A549 (cell line): ENCODE measurements around the gene FGFR4. TPM values are rescaled to one million over a fixed set of nuclear protein-coding genes. Genes with fewer than 3 reads are reported as not detected.

Experiments
- ATAC-seq, 2 experiments: fragments of 200-7000 bp in 1 of 2; fragments of >200 bp in 1 of 2; cut with Nextera tagmentation in 1 of 2; cut with Tn5 transposase in 1 of 2; 3 replicates each; pipeline versions ENCODE4 v1.8.0 to v1.9.1; 2018 to 2020; ENCODE audit warnings: mild to moderate bottlenecking in 1 of 2, moderate library complexity in 1 of 2
- CTCF ChIA-PET: fragments of 300-600 bp; sonication (Branson Sonifier 250); formaldehyde crosslinking; extraction: SDS; loops from one replicate; lab custom pipeline; 2021; ENCODE audit warnings: antibody characterized with exemption, inconsistent platforms; lab: Yijun Ruan, JAX
- POLR2A ChIA-PET: fragments of 350-600 bp; formaldehyde crosslinking; extraction: SDS; loops from one replicate; lab custom pipeline; 2021; ENCODE audit warnings: antibody characterized with exemption, inconsistent platforms; lab: Yijun Ruan, JAX
- DNase-seq, 2 experiments: peaks; one replicate each; pipeline versions ENCODE4 v3.0.0 to v3.0.0-alpha.2; 2011 to 2016; ENCODE audit warnings: low read depth in 1 of 2, low spot score in 1 of 2
- FAIRE-seq: peaks from 2 replicates; lab custom pipeline; 2011; peaks lifted over from hg19 to GRCh38; lab: Jason Lieb, UNC
- H3K27ac ChIP-seq, 2 experiments: fragments of >200 bp; sonication (Bioruptor Twin); formaldehyde crosslinking; 3 replicates each; pipeline ENCODE4 v1.5.1; 2016 to 2017
- H3K4me1 ChIP-seq: fragments of >200 bp; sonication (Bioruptor Twin); formaldehyde crosslinking; 3 replicates; pipeline ENCODE4 v1.6.1; 2016
- H3K4me2 ChIP-seq: fragments of >200 bp; sonication (Bioruptor Twin); formaldehyde crosslinking; 3 replicates; pipeline ENCODE4 v1.6.1; 2016
- H3K4me3 ChIP-seq: fragments of >200 bp; sonication (Bioruptor Twin); formaldehyde crosslinking; 3 replicates; pipeline ENCODE4 v1.5.1; 2016
- H3K9me3 ChIP-seq: fragments of >200 bp; sonication (Bioruptor Twin); formaldehyde crosslinking; 3 replicates; pipeline ENCODE4 v1.6.1; 2016
- BCL3 ChIP-seq: fragments of >200 bp; sonication (Bioruptor Twin); formaldehyde crosslinking; IDR thresholded peaks from 3 replicates; pipeline ENCODE4 v1.6.1; 2016
- EHF ChIP-seq: fragments of 250-450 bp; sonication (Bioruptor Pico); IDR thresholded peaks from 2 replicates; pipeline ENCODE4 v1.5.0; 2020; ENCODE audit warnings: mild to moderate bottlenecking
- EP300 ChIP-seq, 2 experiments: fragments of >200 bp; sonication (Bioruptor Twin); formaldehyde crosslinking; IDR thresholded peaks; 2 replicates in 1 of 2; 3 replicates in 1 of 2; pipeline ENCODE4 v1.6.1; 2016 to 2017
- FOSL2 ChIP-seq, 2 experiments: fragments of 450-650 bp in 1 of 2; fragments of >200 bp in 1 of 2; sonication (Bioruptor Twin) in 1 of 2; formaldehyde crosslinking; IDR thresholded peaks; 2 replicates each; pipeline versions ENCODE4 v1.5.0 to v1.6.1; 2016 to 2020; ENCODE audit warnings: mild to moderate bottlenecking in 1 of 2, moderate library complexity in 1 of 2
- FOXS1 ChIP-seq: fragments of 250-450 bp; sonication (Bioruptor Pico); IDR thresholded peaks from 2 replicates; pipeline ENCODE4 v1.5.0; 2020; ENCODE audit warnings: mild to moderate bottlenecking, moderate library complexity
- GATA3 ChIP-seq: IDR thresholded peaks from 2 replicates; pipeline ENCODE4 v1.6.1; 2012; ENCODE audit warnings: borderline replicate concordance
- HES2 ChIP-seq: fragments of >200 bp; sonication (Bioruptor Twin); formaldehyde crosslinking; IDR thresholded peaks from 2 replicates; pipeline ENCODE4 v1.6.1; 2016
- HMGXB4 ChIP-seq: fragments of 250-450 bp; sonication (Bioruptor Pico); IDR thresholded peaks from 2 replicates; pipeline ENCODE4 v1.5.0; 2021; ENCODE audit warnings: mild to moderate bottlenecking, moderate library complexity, borderline replicate concordance
- HOXA7 ChIP-seq: fragments of 250-450 bp; sonication (Bioruptor Pico); IDR thresholded peaks from 2 replicates; pipeline ENCODE4 v1.5.0; 2020; ENCODE audit warnings: mild to moderate bottlenecking, moderate library complexity
- HOXB5 ChIP-seq: fragments of 250-450 bp; sonication (Bioruptor Pico); IDR thresholded peaks from 2 replicates; pipeline ENCODE4 v1.5.0; 2020; ENCODE audit warnings: mild to moderate bottlenecking, moderate library complexity
- JUNB ChIP-seq: fragments of >200 bp; sonication (Bioruptor Twin); formaldehyde crosslinking; IDR thresholded peaks from 2 replicates; pipeline ENCODE4 v1.6.1; 2016
- KDM5A ChIP-seq: fragments of 200-600 bp; sonication (generic); IDR thresholded peaks from 2 replicates; pipeline ENCODE4 v1.6.1; 2016; ENCODE audit warnings: antibody characterized with exemption, mild to moderate bottlenecking
- MAFK ChIP-seq: fragments of 450-650 bp; IDR thresholded peaks from 2 replicates; pipeline ENCODE4 v1.6.1; 2014; ENCODE audit not compliant: partially characterized antibody
- PBX3 ChIP-seq: IDR thresholded peaks from 2 replicates; pipeline ENCODE4 v1.6.1; 2012
- PHF8 ChIP-seq: fragments of 200-600 bp; sonication (generic); IDR thresholded peaks from 2 replicates; pipeline ENCODE4 v1.6.1; 2016; ENCODE audit warnings: low read depth, mild to moderate bottlenecking, antibody characterized with exemption, moderate library complexity, borderline replicate concordance
- RAD21 ChIP-seq, 2 experiments: fragments of >200 bp in 1 of 2; sonication (Bioruptor Twin) in 1 of 2; formaldehyde crosslinking in 1 of 2; IDR thresholded peaks in 1 of 2; conservative IDR thresholded peaks in 1 of 2; 2 replicates in 1 of 2; 3 replicates in 1 of 2; pipeline ENCODE4 v1.6.1; 2012 to 2018; ENCODE audit warnings: inconsistent platforms in 1 of 2
- RCOR1 ChIP-seq: fragments of 150-350 bp; IDR thresholded peaks from 2 replicates; pipeline ENCODE4 v1.6.1; 2014; ENCODE audit warnings: antibody characterized with exemption, low read length, low read depth
- RFX5 ChIP-seq: fragments of 450-650 bp; IDR thresholded peaks from 2 replicates; pipeline ENCODE4 v1.7.1; 2014; ENCODE audit warnings: antibody characterized with exemption, mild to moderate bottlenecking, moderate library complexity
- TP53 ChIP-seq: fragments of 250-450 bp; sonication (Bioruptor Pico); IDR thresholded peaks from 2 replicates; pipeline ENCODE4 v1.5.0; 2021; ENCODE audit warnings: mild to moderate bottlenecking, moderate library complexity
- ZC3H11A ChIP-seq: fragments of 450-650 bp; IDR thresholded peaks from 2 replicates; pipeline ENCODE4 v1.6.1; 2014; ENCODE audit warnings: antibody characterized with exemption, mild to moderate bottlenecking
- WGBS: methylation state at CpG from one replicate; pipeline ENCODE4 v1.1.6; 2017; ENCODE audit errors: missing lambda C conversion rate; 5-methylcytosine and 5-hydroxymethylcytosine counted together
- polyA plus RNA-seq, 4 experiments: library from polyadenylated mRNA; depleted of rRNA in 3 of 4; stranded (reverse); fragments of >200 nt; fragmentation: RNase III in 1 of 4; extraction: RNeasy Plus Mini Kit Qiagen cat#74134 plus additional on column Dnase treatment in 1 of 4; gene quantifications; 2 replicates in 3 of 4; 3 replicates in 1 of 4; pipeline ENCODE4 v1.2.3, GENCODE V29; 2011 to 2017

FGFR4 gene
- polyA plus RNA-seq, 2 of the 4 experiments (the other 2 are of a cell fraction) = 31.8 to 45.2 TPM

- DNase-seq (no peak), FAIRE-seq (no peak), ATAC-seq (no peak)
- no peak for TF ChIP-seq RAD21 (conservative IDR thresholded peaks at IDR 0.05 in 1 of 2, IDR thresholded peaks at IDR 0.05 in 1 of 2)
- no peak for TF ChIP-seq EP300 (IDR thresholded peaks at IDR 0.05)
- no peak for TF ChIP-seq BCL3
- TF ChIP-seq ZC3H11A = no peak
- TF ChIP-seq PHF8 = no peak
- TF ChIP-seq PBX3 = no peak
- TF ChIP-seq JUNB = no peak
- TF ChIP-seq GATA3 = no peak
- TF ChIP-seq EHF = no peak
- TF ChIP-seq HMGXB4 = no peak
- TF ChIP-seq FOSL2 (IDR thresholded peaks at IDR 0.05) = no peak
- no peak for TF ChIP-seq FOSL2 (CRISPR knock-in tag; IDR thresholded peaks at IDR 0.05)
- TF ChIP-seq FOXS1 (CRISPR knock-in tag) = no peak
- Histone ChIP-seq H3K4me2 (no peak overlapping the region), H3K4me1 (peaks cover 20% of the 10 kb centered on the region), H3K27ac (no peak overlapping the region), H3K9me3 (no peaks in the 10 kb centered on the region), H3K4me3 (no peak overlapping the region)
- ChIA-PET CTCF (interaction anchor here (0.6 to 8.1 kb wide), 8 partner anchors 9 to 437 kb away, joined by 3 to 103 read pairs (median 4); partner anchors contain the start of gene FGFR4), POLR2A (no interaction called here)
- WGBS = 89% methylated on average over 25 of the region's 30 CpGs
Measured at GRCh38 chr5:177097016-177097985, 10.6 kb downstream of the FGFR4 start.

- H3K4me3 ChIP-seq = no peak overlapping the region
- ATAC-seq (peak in 1 of 2 experiments; percentile 4; a peak in 3 of 6 replicates), DNase-seq (no peak), FAIRE-seq (no peak)
- peaks cover 20% of the 10 kb centered on the region for H3K4me1 ChIP-seq
- no peak for TF ChIP-seq GATA3
- TF ChIP-seq TP53 (CRISPR knock-in tag) = no peak
- no peak for TF ChIP-seq HOXA7
- TF ChIP-seq HES2 = no peak
- TF ChIP-seq KDM5A = no peak
- no peak for TF ChIP-seq HOXB5 (CRISPR knock-in tag)
- no peak for TF ChIP-seq RCOR1
- no peak for TF ChIP-seq RFX5
- no peak for TF ChIP-seq MAFK
- TF ChIP-seq FOXS1 (CRISPR knock-in tag) = no peak
- no peak overlapping the region for H3K4me2 ChIP-seq
- ChIA-PET POLR2A (no interaction called here), CTCF (interaction anchor here (0.9 to 8.1 kb wide), 8 partner anchors 9 to 438 kb away, joined by 3 to 103 read pairs (median 4); partner anchors contain the start of gene FGFR4)
- no peaks in the 10 kb centered on the region for H3K9me3 ChIP-seq
- H3K27ac ChIP-seq = no peak overlapping the region
- 89% methylated on average over 6 of the region's 6 CpGs for WGBS
Measured at GRCh38 chr5:177098120-177098469, 11.4 kb downstream of the FGFR4 start.
